Measurements from ENCODE around the gene MYL7.
"Not testable (repeated sequence)": the region's sequence is repeated elsewhere in the genome, so short reads cannot be mapped to it uniquely, and the experiment has no call there.

Gene MYL7
- 0 to 0.88 (median 0) reads per million in 17 experiments for total RNA-seq

- DNase-seq: no peak
Measured at GRCh38 chr7:44141221-44141850, at the start of gene MYL7. MYL7 (minus strand) TSS chr7:44141332; CDS start chr7:44141305, 27 bp downstream.

- DNase-seq: no peak
Measured at GRCh38 chr7:44189993-44190872, 49.1 kb upstream of the MYL7 start.

DNA sequence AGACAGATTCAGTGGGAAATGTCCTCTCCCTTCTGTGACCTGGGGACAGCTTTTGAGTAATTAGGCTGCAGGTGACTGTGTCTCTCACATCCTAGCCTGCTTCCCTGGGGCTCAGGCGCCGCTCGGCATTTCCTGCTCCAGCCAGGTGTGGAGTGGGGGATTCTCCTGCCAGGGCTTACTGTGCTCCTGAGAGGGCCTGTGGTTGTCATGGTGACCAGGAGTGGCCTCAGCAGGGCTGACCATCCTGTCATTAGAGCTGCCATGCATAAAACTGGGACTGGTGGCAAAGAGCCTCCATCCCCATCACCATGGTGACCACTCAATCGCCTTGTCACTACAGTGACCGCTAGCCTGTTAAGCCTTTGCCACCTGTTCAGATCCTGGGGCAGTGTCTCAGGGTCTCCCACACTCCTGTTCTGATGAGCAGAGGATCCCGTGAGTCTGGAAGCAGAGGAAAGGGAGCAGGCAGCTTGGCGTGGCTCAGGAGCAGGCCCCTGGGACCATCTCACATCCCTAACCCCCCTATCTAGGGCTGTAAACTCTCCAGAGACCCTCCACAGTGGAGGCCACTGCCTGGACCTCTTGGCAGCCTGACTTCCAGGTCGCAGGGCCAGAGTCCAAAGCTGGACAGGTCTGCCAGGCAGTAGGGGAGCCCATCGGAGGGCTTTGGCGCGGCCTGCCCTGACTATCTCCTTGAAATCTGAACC, 48.3 kb upstream of the MYL7 start, which contains the start of gene GCK:
GCK (minus strand) TSS at position 154 of the 707 bp plus-strand sequence. CDS start 486 bp downstream, outside the sequence.
- DNase-seq: no peak

DNA sequence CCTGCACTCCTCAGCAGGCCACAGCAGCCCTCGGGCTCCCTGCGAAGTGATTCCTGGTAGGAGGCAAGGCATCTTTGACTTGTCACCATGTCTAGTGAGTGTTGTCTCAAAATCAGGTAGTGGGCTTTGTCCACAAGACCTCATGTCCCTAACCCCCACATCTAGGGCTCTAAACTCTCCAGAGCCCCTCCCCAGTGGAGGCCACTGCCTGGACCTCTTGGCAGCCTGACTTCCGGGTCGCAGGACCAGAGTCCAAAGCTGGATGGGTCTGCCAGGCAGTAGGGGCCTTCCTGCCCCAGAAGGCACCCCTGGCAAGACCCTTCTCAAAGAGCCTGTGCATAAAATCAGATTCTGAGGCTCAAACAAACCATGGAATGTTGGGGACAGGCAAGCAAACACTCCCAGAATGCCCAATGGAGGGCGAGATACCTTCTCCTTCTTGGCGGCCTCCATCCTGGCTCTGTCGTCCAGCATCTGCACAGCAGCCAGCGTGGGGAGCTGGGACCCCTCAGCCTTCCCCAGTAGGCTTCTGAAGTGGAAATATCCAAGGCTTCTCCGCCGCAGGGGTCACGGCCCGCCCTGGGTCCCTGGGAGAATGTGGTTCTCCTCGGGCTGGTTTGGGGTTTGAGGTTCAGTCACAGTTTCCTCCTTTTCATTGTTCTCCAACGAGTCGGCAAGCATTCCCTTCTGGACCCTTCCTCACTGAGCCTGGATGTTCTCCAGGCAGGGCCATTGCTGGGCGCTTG, 47.5 kb upstream of the MYL7 start:
- DNase-seq: no peak

DNA sequence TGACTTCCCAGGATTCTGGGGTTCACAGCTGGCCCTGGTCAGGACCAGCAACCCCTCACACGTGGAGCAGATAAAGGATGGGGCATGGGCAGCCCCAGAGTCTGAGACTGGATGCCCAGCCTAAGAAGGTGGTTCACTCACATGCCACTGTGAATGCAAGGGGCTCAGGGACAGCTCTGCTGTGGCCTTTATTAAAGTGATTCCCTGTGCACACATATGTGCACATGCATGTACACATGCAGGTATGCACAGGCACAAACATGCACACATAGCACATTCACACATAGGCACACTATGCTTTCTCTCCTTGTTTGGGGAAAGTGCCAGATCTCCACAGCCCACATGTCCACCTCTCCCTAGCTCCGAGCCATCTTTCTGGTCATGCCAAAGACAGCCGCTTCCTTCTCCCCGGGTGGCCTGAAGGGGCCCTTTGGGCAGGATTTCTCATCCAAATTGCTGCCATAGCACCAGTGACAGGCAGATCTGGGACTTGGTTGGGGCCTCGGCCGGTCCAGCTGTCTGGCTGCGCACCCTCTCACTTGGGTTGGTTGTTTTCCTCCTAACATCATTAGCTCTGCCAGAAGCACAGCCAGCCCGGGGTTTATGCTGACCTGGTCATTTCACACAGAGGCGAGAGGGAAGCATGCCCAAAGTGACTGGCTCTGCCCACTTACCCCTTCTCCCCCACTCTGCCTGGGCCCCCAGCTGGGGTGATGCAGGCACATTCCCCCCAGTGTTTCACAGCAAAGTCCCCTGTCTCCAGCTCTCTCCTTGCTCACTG, 46.7 kb upstream of the MYL7 start:
- DNase-seq: no peak

DNA sequence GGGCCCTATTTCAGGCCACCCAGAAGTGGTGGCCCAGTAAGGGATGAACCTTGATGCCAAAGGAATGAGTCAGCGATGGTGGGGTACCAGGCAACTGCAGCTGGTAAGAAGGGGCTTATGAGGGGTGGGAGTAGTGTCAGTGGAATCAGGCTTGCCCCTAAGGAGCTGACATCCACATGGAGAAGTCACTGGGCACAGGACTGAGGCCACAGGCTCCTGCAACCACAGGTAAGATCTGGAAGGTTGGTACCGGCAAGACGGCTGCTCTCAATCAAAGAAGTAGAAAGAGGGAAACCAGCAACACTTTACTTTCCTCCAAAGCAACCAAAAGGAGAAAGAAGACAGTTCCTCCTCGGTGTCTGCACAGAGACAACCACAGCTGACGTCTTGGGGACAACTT, 45.6 kb upstream of the MYL7 start:
- DNase-seq: peak in 1 of 4 experiments; percentile 6

- no peak for DNase-seq
Measured at GRCh38 chr7:44185729-44186128, 44.6 kb upstream of the MYL7 start.

DNA sequence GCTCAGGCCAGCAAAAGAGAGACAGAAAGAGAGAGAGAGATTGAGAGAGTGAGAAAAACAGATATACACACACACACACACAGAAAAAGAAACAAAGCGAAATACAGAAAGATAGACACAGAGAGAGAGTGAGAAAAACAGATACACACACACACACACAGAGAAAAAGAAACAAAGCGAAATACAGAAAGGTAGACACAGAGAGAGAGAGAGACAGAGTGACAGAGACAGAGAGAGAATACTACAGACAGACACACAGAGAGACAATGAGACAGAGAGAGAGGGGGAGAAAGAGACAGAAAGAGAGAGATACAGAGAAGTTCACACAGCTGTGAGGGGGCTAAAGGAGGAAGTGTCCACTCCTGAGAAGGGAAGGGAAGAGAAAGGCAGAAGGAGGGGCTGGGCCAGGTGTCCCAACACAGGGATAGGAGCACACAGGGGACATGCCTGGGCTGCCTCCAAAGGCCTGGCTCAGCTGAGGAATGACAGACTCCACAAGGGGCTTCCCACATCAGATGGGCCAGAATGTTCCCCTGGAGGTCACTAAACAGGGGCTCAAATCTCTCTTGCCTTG, 43.8 kb upstream of the MYL7 start:
- DNase-seq: no peak

- no peak for DNase-seq
Measured at GRCh38 chr7:44184206-44184872, 43.2 kb upstream of the MYL7 start.

GRCh38 chr7:44183386-44183785, 42.3 kb upstream of the MYL7 start:
- DNase-seq: no peak

- DNase-seq: no peak
Measured at GRCh38 chr7:44182827-44183226, 41.7 kb upstream of the MYL7 start.

GRCh38 chr7:44180631-44181030, 39.5 kb upstream of the MYL7 start:
- no peak for DNase-seq

DNA sequence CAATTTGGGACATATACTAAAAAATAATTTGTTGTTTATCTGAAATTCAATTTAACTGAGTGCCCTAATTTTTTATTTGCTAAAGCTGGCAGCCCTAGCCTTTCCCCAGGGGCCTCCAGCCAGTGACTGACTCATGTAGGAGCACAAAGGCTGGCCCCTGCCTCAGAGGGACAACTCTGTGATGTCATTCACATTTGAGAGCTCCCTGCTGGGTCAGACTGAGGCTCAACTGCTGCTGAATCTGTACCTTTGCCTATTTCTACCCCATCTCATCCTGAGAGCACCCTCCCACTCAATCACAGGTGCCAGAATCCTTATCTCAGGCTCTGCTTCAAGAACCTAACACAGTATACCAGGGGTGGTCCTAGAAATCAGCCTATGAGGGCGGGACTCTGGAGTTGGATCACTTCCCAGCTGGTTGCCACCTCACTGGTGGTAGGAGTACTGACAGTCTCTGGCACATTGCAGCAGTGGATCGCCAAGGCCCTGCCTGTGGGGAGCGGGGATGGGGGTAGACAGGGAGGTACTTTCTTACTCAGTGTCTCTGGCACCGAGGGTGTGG, 36.5 kb upstream of the MYL7 start:
- no peak for DNase-seq

GRCh38 chr7:44176486-44176885, 35.4 kb upstream of the MYL7 start:
- no peak for DNase-seq

GRCh38 chr7:44175730-44176129, 34.6 kb upstream of the MYL7 start:
- DNase-seq: no peak

DNA sequence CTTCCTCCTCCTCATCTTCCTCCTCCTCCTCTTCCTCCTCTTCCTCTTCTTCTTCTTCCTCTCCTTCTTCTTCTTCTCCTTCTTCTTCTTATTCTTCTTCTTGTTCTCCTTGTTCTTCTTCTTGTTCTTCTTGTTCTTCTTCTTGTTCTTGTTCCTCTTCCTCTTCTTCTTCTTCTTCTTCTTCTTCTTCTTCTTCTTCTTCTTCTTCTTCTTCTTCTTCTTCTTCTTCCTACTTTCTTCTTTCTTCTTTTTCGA, 33.5 kb upstream of the MYL7 start:
- not testable (repeated sequence) for DNase-seq

- no peak for DNase-seq
Measured at GRCh38 chr7:44173911-44174693, 33.0 kb upstream of the MYL7 start.

- DNase-seq: no peak
Measured at GRCh38 chr7:44172803-44173424, 31.8 kb upstream of the MYL7 start.

DNA sequence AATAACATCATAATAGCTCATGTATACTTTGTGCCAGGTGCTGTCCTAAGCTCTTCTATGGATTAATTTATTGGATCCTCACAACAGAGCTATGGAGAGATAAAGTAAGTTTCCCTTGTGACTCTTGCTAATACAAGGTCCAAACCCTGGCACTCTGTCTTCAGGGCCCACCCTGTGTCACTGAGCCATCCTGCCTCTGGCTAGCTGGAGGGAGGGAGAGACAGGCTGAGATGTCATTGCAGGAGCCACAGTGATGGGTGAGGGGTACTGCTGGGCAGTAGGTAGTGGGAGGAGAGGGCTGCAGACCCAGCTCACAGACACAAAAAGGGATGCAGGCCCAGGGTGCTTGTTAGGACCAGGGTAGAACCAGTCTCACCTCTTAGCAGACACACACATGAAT, 31.2 kb upstream of the MYL7 start:
- no peak for DNase-seq
